Ovary (tissue), 9 donors: ENCODE data around the gene VSIG4. TPM values are rescaled to one million over a fixed set of nuclear protein-coding genes. Genes with fewer than 3 reads are reported as not detected.

ENCODE experiments used
- DNase-seq, 5 donors: peaks; one replicate each; pipeline ENCODE4 v3.0.0-alpha.2; 2019 to 2020
- H3K27ac ChIP-seq, 2 donors: fragments of 200-600 bp; one replicate each; pipeline versions ENCODE4 v1.5.1 to v1.8.0; 2019 to 2022
- H3K27me3 ChIP-seq: fragments of 200-600 bp; one replicate; pipeline ENCODE4 v1.8.0; 2022
- H3K36me3 ChIP-seq: fragments of 200-600 bp; sonication (generic); one replicate; pipeline ENCODE4 v1.5.1; 2019
- H3K4me1 ChIP-seq: one replicate; pipeline ENCODE4 v1.8.1; 2013; ENCODE audit warnings: mild to moderate bottlenecking, moderate library complexity; ENCODE audit not compliant: insufficient read depth
- H3K4me3 ChIP-seq: fragments of 200-600 bp; sonication (generic); one replicate; pipeline ENCODE4 v1.5.1; 2017
- H3K9me3 ChIP-seq, 2 donors: fragments of 200-600 bp in 1 of 2; sonication (generic) in 1 of 2; one replicate each; pipeline versions ENCODE4 v1.5.1 to v1.8.1; 2013 to 2019; ENCODE audit warnings: mild to moderate bottlenecking in 1 of 2, moderate library complexity in 1 of 2
- EP300 ChIP-seq: sonication (generic); formaldehyde crosslinking; IDR thresholded peaks from one replicate; pipeline ENCODE4 v1.6.1; 2017; ENCODE audit warnings: antibody characterized with exemption
- POLR2A ChIP-seq: fragments of 450-650 bp; IDR thresholded peaks from one replicate; pipeline ENCODE4 v1.6.1; 2017; ENCODE audit warnings: antibody characterized with exemption, mild to moderate bottlenecking, moderate library complexity
- WGBS, 3 donors: extraction: QIAGEN DNeasy Blood & Tissue Kit in 1 of 3; methylation state at CpG; one replicate each; pipeline versions ENCODE4 v1.1.5 to v1.1.7; 2013 to 2017; 5-methylcytosine and 5-hydroxymethylcytosine counted together
- intact Hi-C, 4 donors: fragments of 100-400 bp; cut with DNase I; formaldehyde crosslinking; loops; one replicate each; pipeline versions ENCODE4 v1.11.0 to v1.15.1; 2022 to 2023
- polyA plus RNA-seq, 2 donors: library from polyadenylated mRNA; stranded (reverse); fragments of 200-250 nt in 1 of 2; fragments of 350-450 nt in 1 of 2; fragmentation: Illumina TruSeq in 1 of 2; extraction: RNeasy Lipid Tissue Mini Kit (QIAGEN cat#74804) in 1 of 2; gene quantifications; one replicate each; pipeline ENCODE4 v1.2.3, GENCODE V29; 2013 to 2014
- total RNA-seq, 7 donors: library from RNA; depleted of rRNA in 2 of 7; stranded (reverse); fragments of >200 nt in 2 of 7; fragmentation: NEBNext Ultra II Directional in 3 of 7; extraction: Animal tissue kit (Norgen Biotek cat#: 25700) in 3 of 7; gene quantifications; one replicate each; pipeline versions ENCODE4 v1.1.0 to v1.2.4, GENCODE V29; 2016 to 2023
- TF ChIP-seq, protein P1 (sequence below), 3 donors: fragments of 450-650 bp in 2 of 3; fragments of 200-600 bp in 1 of 3; IDR thresholded peaks; one replicate each; pipeline versions ENCODE4 v1.5.1 to v1.8.0; 2016 to 2022; ENCODE audit warnings: antibody characterized with exemption in 3 of 3, mild to moderate bottlenecking in 1 of 3
- donor health status: DM: no; HTN: no; CAD: no; lungs with moderate emphysema.
- donor health status: DM: no; HTN: no; CAD: no.
- donor health status: Bipolar disorder and iron deficiency.
- donor health status: DM: yes; HTN: yes; CAD: no.
- donor health status: DM: no; HTN: no; CAD: no.
- donor health status: DM: yes; HTN: yes; CAD: no.

VSIG4 gene
- total and polyA plus RNA-seq, 9 donors, result 4.4 to 92.5 (median 30.3) TPM

DNA sequence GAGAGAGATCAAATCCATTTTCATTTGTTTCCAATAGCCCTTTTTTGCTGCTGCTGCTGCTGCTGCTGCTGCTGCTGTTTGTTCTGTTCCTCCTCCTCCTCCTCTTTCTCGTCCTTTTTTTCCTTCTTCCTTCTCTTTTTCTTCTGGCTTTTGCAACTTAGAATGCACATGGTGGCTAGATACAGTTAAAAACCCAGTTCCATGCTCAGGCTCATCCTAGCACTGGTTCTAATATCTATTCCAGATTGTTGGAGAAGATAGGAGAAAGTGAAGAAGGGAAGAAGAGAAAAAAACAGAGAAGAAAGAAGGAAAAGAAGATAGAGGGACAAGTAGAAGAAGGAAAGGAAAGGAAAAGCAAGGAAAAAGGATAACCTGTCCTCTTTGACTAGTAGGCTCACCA, 39.7 kb downstream of the VSIG4 start:
- Histone ChIP-seq H3K36me3 (no peaks in the 10 kb centered on the region), H3K9me3 (no peaks in the 10 kb centered on the region), H3K27ac (no peak overlapping the region), H3K27me3 (no peaks in the 10 kb centered on the region), H3K4me3 (no peak overlapping the region), H3K4me1 (no peaks in the 10 kb centered on the region)
- TF ChIP-seq EP300, result no peak
- TF ChIP-seq, protein P1, sequence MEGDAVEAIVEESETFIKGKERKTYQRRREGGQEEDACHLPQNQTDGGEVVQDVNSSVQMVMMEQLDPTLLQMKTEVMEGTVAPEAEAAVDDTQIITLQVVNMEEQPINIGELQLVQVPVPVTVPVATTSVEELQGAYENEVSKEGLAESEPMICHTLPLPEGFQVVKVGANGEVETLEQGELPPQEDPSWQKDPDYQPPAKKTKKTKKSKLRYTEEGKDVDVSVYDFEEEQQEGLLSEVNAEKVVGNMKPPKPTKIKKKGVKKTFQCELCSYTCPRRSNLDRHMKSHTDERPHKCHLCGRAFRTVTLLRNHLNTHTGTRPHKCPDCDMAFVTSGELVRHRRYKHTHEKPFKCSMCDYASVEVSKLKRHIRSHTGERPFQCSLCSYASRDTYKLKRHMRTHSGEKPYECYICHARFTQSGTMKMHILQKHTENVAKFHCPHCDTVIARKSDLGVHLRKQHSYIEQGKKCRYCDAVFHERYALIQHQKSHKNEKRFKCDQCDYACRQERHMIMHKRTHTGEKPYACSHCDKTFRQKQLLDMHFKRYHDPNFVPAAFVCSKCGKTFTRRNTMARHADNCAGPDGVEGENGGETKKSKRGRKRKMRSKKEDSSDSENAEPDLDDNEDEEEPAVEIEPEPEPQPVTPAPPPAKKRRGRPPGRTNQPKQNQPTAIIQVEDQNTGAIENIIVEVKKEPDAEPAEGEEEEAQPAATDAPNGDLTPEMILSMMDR (IDR thresholded peaks at IDR 0.05), result no peak
- TF ChIP-seq POLR2A, result no peak
- intact Hi-C loops, result no loop called here
- 3 to 13% (median 11%) methylated on average over 1 of the region's 1 CpG for WGBS, 3 donors
- no peak for DNase-seq

DNA sequence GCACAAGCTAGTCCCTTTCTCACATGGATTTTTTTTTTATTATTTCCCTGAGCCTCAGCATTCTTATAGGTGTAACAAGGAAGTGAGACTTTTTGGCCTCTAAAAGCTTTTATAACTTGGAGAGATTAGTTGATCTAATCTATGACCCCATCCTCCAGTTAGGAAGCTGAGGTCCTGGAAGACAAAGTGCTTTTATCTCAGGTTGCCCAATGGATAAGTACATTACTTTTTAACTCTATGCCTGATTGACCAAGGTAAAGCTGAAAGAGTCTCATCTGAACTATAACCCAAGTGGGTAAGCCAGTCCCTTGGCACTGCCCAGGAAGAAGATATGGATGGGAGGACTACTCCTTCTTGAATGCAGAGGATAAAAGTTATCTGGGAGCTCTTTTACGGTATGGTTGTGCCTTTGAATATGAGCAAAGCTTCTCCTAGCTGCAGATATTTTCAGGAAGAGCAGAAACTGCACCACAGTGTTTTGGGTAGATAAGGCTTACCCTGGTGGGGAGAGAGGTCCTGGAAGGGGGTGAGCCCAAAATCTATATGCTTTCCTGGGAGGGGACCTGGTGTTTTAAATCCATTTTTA, 40.2 kb downstream of the VSIG4 start:
- Histone ChIP-seq H3K36me3 (no peaks in the 10 kb centered on the region), H3K27ac (no peak overlapping the region), H3K4me3 (no peak overlapping the region), H3K9me3 (no peaks in the 10 kb centered on the region), H3K4me1 (no peaks in the 10 kb centered on the region), H3K27me3 (no peaks in the 10 kb centered on the region)
- no peak for DNase-seq
- 33 to 53% (median 46%) methylated on average over 1 of the region's 1 CpG for WGBS, 3 donors
- no peak for TF ChIP-seq POLR2A
- TF ChIP-seq, protein P1 (IDR thresholded peaks at IDR 0.05), result no peak
- no peak for TF ChIP-seq EP300
- intact Hi-C loops, result no loop called here

DNA sequence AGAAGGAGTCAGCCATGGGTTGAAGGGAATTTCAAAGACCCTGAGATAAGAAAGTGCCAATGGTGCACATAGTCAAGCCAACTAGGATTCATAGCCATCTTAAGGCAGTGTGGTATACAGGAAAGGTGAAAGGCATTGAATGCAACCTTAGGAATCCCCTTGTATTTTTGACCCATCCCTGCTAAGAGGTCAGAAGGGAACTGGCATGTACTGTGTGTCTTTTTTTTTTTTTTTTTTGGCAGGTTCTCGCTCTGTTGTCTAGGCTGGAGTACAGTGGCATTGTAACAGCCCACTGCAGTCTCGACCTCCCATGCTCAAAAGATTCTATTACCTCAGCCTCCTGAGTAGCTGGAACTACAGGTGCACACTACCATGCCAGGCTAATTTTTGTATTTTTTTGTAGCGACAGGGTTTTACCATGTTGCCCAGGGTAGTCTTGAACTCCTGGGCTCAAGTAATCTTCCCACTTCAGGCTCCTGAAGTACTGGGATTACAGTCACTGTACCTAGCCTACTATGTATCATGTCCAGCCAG, 40.8 kb downstream of the VSIG4 start:
- H3K4me1 ChIP-seq, result no peaks in the 10 kb centered on the region
- no peaks in the 10 kb centered on the region for H3K27me3 ChIP-seq
- WGBS, 3 donors, result 69 to 73% (median 69%) methylated on average over 3 of the region's 3 CpGs
- intact Hi-C loops, result no loop called here
- H3K9me3 ChIP-seq, result no peaks in the 10 kb centered on the region
- no peaks in the 10 kb centered on the region for H3K36me3 ChIP-seq
- DNase-seq, result no peak
- no peak for TF ChIP-seq POLR2A
- TF ChIP-seq, protein P1 (IDR thresholded peaks at IDR 0.05), result no peak
- TF ChIP-seq EP300, result no peak
- H3K27ac ChIP-seq, result no peak overlapping the region
- H3K4me3 ChIP-seq, result no peak overlapping the region

DNA sequence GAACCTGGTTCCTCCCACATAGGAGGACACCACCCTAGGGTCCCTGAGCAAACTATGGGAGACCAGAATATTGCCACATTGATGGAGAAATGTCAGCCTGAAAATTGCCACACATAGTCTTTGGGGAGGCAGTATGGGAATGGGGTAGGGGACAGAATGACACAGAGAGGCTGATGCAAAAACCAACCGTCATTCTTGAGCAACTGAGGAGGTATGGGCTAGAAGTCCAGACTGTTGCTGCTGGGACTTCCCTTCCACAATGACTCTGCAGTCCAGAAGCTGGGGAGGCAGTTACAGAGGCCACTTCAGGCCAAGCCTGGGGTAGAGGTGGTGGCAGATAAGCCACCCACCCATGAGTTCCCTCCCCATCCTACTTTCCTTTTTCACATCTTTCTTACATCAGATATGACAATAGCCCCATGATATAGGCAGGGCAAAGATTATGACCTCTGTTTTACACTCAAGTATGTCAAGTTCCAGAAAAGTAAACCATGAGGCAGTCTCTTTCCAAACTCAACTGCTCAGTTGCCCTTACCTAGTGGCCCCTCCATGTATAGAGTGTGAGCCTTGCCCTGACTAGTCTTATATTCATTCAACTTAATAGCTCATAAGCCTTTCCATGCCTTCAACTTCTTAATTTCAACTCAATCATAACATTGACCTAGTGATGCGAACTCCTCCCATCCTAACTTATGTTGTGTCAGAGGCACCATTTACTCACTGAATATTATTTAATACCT, 41.7 kb downstream of the VSIG4 start:
- H3K4me3 ChIP-seq, result no peak overlapping the region
- WGBS, 3 donors, result 68 to 75% (median 72%) methylated on average over 2 of the region's 2 CpGs
- no peaks in the 10 kb centered on the region for H3K27me3 ChIP-seq
- no peaks in the 10 kb centered on the region for H3K9me3 ChIP-seq
- no peaks in the 10 kb centered on the region for H3K36me3 ChIP-seq
- intact Hi-C loops, result no loop called here
- TF ChIP-seq EP300, result no peak
- TF ChIP-seq, protein P1 (IDR thresholded peaks at IDR 0.05), result no peak
- no peak for TF ChIP-seq POLR2A
- DNase-seq, result no peak
- no peak overlapping the region for H3K27ac ChIP-seq
- no peaks in the 10 kb centered on the region for H3K4me1 ChIP-seq
